ENCODE data around the gene MGRN1.

MGRN1 gene

GRCh38 chr16:4639899-4640509, 15.4 kb downstream of the MGRN1 start:
- no peak overlapping the region for H3K4me3 ChIP-seq (ENCODE audit: low read depth, low read length)
- TF ChIP-seq ZNF623 (tag by site-specific recombination; IDR thresholded peaks at IDR 0.05) (no peak), ZNF561 (tag by site-specific recombination; IDR thresholded peaks at IDR 0.05; ENCODE audit: borderline replicate concordance) (no peak), ZNF585B (tag by site-specific recombination; IDR thresholded peaks at IDR 0.05) (no peak), ZNF280D (tag by site-specific recombination; IDR thresholded peaks at IDR 0.05) (no peak), ZNF423 (tag by site-specific recombination; IDR thresholded peaks at IDR 0.05) (no peak), ZNF148 (tag by site-specific recombination; IDR thresholded peaks at IDR 0.05; ENCODE audit: borderline replicate concordance) (no peak), ZNF624 (tag by site-specific recombination; IDR thresholded peaks at IDR 0.05) (no peak), ZNF530 (tag by site-specific recombination; IDR thresholded peaks at IDR 0.05; ENCODE audit: low read depth) (no peak), ZBTB21 (tag by site-specific recombination; IDR thresholded peaks at IDR 0.05) (no peak), GFI1B (tag by site-specific recombination; IDR thresholded peaks at IDR 0.05) (no peak), ZNF239 (tag by site-specific recombination; IDR thresholded peaks at IDR 0.05) (no peak), ZNF501 (tag by site-specific recombination; IDR thresholded peaks at IDR 0.05) (no peak), PRDM1 (tag by site-specific recombination; IDR thresholded peaks at IDR 0.05) (no peak), ZNF704 (tag by site-specific recombination; IDR thresholded peaks at IDR 0.05) (no peak), ZNF529 (tag by site-specific recombination; IDR thresholded peaks at IDR 0.05; ENCODE audit: insufficient replicate concordance) (no peak), ZBTB10 (tag by site-specific recombination; IDR thresholded peaks at IDR 0.05) (no peak), TSHZ1 (tag by site-specific recombination; IDR thresholded peaks at IDR 0.05; ENCODE audit: borderline replicate concordance) (no peak), ZNF600 (tag by site-specific recombination; IDR thresholded peaks at IDR 0.05) (no peak), SCRT2 (tag by site-specific recombination; IDR thresholded peaks at IDR 0.05) (no peak)
- no peak overlapping the region for H3K27ac ChIP-seq (ENCODE audit: extremely low read depth, low read depth, low read length)
- CTCF ChIA-PET = interaction anchor here (2.3 kb wide), 1 partner anchor 10 kb away, joined by 8 read pairs; no protein-coding TSS in a partner anchor
- H3K9me3 ChIP-seq (ENCODE audit: control insufficient read depth, insufficient read depth, low read depth, low read length) = no peaks in the 10 kb centered on the region
- peaks cover 0 to 16% of the 10 kb centered on the region in 2 experiments; a peak in 2 of 3 replicates for H3K36me3 ChIP-seq (ENCODE audit: control insufficient read depth in 2 of 2, insufficient read depth in 1 of 2, low read length in 2 of 2)
- H3K4me1 ChIP-seq (ENCODE audit: control insufficient read depth, insufficient read depth, low read length) = no peaks in the 10 kb centered on the region
- POLR2A ChIA-PET = no interaction called here
